T47D (cell line): ENCODE measurements around the gene ZNF841.
"Not testable (repeated sequence)": the region's sequence is repeated elsewhere in the genome, so short reads cannot be mapped to it uniquely, and the experiment has no call there.

ENCODE experiments used
- DNase-seq, 2 experiments: peaks; one replicate each; pipeline versions ENCODE4 v3.0.0 to v3.0.0-alpha.2; 2011 to 2012; ENCODE audit warnings: low read depth in 1 of 2, low spot score in 1 of 2
- JUND ChIP-seq: IDR thresholded peaks from 2 replicates; pipeline ENCODE4 v1.6.1; 2012; ENCODE audit warnings: low read depth
- in situ Hi-C: cut with HindIII; loops from 2 replicates; pipeline ENCODE4 v1.10.0; 2016; ENCODE audit warnings: low sequenced_read_pairs, low pct_unique_long_range_greater_than_20kb

The ZNF841 gene

DNA sequence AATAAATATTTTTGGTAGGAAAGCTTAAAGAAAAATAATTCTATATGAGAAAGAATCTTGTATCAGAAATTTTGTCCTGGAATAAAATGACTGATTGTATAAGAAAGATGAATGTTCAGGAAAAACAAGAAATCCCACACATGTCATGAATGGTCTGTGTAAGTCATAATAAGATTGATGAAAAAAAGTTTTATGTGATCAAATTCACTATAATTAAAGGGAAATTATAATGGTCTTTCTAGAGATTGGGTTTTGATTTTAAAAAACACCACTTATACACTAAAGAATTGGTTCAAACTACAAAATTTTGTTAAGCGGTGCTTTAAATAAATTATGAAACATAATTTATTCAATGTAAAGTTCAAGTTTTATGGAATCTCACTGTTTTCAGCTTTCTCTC lies 7.2 kb upstream of the ZNF841 start:
- no peak for TF ChIP-seq JUND

DNA sequence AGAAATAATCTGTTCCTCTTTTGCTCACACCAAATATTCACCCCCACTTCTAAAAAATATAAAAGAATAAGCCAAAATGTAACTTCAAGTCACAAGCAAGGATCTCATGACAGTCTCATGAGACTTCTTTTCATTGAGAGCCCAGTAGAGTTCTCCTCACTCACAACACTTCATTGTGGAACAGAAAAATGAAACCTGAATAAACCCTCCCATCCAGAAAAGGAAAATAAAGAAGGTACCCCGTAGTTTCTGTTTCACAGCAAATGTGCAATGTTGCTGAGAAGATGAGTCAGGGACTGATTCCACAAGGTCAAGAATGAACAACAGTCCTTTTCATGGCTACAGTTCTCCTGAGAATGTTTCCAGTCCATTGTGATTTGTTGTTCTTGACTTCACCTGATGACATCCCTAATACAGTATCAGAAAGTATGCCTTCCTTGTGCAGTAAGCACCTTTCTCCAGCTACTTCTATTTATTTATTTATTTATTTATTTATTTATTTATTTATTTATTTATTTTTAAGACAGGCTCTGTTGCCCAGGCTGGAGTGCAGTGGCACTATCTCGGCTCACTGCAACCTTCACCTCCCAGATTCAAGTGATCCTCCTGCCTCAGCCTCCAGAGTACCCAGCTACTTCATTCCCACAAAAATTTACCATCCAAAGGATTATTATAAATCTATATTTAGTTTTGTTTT lies 6.4 kb upstream of the ZNF841 start:
- no peak for DNase-seq
- TF ChIP-seq JUND, result no peak
- in situ Hi-C loops, result no loop called here

More for the DNA sequence above, 7.2 kb upstream of the ZNF841 start:
- DNase-seq, result no peak
- in situ Hi-C loops, result no loop called here

DNA sequence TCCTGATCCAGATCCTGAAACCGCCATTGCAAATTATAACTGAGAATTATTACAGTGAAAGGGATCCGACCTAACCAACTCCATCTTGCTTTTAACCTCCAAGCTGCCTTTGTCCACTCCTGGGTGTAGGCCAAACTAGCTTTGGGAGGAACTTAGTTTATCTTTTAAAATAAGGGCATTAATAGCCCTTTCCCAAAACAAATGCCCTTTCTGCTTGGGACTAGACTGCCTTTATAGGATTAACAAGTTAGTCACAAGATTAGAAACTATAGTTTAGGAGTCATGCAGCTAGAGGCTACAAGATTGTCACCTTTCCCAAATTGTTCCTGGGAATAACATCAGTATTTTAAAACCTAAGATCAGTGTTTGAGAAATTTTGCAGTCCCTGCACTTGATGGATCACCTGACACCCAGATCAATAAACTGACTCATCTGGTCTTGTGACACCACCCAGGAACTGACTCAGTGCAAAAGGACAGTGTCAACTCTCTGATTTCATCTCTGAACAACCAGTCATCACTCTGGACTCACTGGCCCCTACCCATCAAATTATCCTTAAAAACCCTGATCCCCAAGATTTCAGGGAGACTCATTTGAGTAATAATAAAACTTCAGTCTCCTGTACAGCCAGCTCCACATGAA lies 4.1 kb upstream of the ZNF841 start:
- DNase-seq, result peak in 1 of 2 experiments; percentile 14
- in situ Hi-C loops, result no loop called here
- TF ChIP-seq JUND, result no peak

DNA sequence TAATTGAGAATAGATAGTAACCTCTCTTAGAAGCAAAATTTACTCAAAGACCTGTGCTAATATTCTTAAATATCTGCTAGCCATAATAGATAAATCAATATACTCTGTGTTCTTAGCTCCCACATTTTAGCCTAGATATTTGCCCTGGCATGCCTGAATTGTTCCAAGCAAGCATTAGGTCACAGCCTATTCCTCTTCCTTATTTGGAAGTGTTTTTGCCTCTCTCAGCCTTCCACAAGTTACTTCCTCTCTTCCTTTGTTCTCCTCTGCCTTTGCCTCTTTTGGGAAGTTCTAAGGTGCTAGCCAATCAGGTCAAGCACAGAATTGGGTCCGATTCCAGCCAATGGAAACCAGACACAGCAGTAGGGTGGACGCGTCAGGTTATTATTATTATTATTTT lies 851 bp upstream of the ZNF841 start:
- in situ Hi-C loops, DNase-seq: not testable (repeated sequence)

DNA sequence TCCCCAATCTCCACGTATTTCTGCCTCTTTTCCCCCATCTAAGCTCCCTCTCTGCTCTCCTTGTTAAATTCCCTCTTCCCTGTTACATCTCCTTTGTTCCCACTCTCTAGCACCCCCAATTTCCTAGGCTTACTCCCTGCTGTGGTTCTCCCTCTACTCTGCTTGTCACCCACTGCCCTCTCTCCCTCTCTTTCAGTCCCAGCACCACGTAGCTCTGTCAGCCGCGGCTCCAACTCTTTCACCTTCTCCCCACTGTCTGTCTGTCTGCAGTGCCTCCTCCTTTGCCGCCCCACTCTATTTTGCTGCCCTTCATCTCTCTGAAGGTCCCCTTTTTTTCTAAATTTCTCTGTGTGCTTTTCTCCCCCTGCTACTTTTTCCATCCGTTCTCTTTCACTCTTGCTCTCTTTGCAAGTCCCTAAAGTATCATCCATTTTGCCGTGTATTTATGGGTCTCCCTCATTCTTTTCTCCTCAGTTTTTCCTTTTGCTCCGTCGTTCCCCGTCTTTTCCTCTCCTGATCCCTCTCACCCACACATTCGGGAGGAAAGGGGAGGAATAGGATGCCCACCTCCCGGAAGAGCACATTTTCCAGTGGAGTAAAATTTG lies 937 bp downstream of the ZNF841 start:
- in situ Hi-C loops, result no loop called here
- TF ChIP-seq JUND, result no peak
- DNase-seq, result no peak

DNA sequence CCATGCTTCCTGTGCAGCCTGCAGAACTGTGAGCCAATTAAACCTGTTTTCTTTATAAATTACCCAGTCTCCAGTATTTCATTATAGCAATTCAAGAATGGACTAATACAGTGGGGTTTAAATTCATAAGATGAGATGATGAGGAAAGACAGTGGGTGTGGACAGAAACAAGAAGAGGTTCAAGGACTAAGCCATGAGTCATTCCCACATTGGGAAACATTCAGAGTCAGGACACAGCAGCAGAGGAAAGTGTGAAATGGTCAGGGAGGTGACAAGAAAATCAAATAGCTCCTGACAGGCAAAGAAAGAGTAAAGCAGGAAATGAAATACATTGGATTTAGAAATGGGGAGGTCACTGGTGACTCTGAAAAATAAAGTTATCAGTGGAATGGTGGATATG lies 9.1 kb downstream of the ZNF841 start:
- in situ Hi-C loops, result no loop called here
- TF ChIP-seq JUND, result no peak
- DNase-seq, result no peak

DNA sequence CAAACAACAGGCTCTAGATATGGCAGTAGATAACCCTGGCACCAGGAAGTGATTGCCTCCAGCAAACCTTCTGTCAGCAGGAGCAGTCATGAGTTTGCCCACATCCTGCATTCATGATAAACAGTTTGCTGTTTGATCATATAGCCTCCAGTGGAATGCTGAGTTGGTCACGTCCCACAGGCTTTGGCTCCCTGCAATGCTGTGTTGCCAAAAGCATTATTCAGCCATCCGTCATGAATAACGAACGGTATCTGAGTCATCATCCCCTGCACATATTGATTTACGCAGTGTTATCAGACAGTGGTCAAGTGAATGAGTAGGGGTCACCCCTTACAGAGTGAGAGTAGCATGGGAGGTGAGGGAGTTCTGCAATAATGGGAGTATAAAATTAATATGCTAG lies 25.1 kb downstream of the ZNF841 start:
- no peak for TF ChIP-seq JUND
- no peak for DNase-seq
- in situ Hi-C loops, result no loop called here

DNA sequence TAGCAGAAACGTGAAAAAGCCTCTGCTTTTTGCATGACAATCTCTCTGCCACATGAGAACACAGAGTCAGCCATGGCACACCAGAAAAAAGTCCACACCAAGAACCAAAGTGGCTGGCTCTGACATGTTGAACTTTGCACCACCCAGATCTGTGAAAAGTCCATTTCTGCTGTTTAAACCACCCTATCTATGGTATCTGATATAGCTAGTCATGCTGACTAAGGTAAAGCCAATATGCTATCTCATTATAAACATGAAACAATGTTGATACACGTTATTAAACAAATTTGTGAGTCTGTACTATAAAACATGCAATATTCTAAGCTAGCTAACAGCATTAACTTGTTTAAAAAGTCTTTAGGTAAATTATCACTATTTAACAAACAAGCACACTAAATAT lies 25.9 kb downstream of the ZNF841 start:
- in situ Hi-C loops, result no loop called here
- TF ChIP-seq JUND, result no peak
- DNase-seq, result no peak

DNA sequence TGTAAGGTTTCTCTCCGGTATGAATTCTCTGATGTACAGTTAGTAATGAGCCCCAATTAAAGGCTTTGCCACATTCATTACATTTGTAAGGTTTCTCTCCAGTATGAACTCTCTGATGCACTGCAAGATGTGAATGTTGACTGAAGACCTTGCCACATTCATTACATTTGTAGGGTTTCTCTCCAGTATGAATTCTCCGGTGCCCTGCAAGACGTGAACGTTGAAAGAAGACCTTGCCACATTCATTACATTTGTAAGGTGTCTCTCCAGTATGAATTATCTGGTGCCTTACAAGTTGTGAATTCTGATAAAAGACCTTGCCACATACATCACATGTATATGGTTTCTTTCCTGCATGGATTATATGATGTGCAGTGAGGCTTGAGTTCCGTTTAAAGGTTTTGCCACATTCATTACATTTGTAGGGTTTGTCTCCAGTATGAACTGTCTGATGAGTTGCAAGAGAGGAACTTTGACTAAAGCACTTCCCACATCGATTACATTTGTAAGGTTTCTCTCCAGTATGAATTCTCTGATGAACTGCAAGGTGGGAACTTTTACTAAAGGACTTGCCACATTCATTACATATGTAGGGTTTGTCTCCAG lies 29.2 kb downstream of the ZNF841 start:
- no peak for DNase-seq
- no peak for TF ChIP-seq JUND
- in situ Hi-C loops, result no loop called here

DNA sequence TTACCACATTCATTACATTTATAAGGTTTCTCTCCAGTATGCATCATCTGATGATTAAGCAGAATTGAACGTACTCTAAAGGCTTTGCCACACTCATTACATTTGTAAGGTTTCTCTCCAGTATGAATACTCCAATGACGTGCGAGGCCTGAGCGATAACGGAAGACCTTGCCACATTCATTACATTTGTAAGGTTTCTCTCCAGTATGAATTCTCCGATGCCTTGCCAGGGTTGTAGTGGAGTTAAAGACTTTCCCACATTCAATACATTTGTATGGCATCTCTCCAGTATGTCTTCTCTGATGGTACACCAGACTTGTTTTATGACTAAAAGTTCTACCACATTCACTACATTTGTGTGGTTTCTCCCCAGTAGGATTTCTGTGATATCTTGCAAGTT lies 30.2 kb downstream of the ZNF841 start:
- no peak for DNase-seq
- TF ChIP-seq JUND, result no peak
- in situ Hi-C loops, result no loop called here

DNA sequence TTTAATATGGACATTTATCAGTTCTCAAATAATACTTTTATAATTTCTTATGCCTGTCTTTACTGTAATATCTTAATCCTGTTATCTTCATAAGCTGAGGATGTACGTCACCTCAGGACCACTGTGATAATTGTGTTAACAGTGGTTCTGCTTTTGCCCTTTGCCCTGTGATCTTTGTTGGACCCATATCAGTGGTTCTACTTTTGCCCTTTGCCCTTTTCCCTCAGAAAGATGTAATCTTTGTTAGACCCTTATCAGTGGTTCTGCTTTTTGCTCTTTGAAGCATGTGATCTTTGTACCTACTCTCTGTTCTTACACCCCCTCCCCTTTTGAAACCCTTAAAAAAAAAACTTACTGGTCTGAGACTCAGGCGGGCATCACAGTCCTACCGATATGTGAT lies 39.1 kb downstream of the ZNF841 start:
- DNase-seq, in situ Hi-C loops: not testable (repeated sequence)

DNA sequence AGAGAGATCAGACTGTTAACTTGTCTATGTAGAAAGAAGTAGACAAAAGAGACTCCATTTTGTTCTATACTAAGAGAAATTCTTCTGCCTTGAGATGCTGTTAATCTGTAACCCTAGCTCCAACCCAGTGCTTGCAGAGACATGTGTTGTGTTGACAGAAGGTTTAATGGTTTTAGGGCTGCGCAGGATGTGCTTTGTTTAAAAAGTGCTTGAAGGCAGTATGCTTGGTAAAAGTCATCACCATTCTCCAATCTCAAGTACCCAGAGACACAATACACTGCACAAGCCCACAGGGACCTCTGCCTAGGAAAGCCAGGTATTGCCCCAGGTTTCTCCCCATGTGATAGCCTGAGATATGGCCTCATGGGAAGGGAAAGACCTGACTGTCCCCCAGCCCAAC lies 43.8 kb downstream of the ZNF841 start:
- DNase-seq, in situ Hi-C loops: not testable (repeated sequence)

DNA sequence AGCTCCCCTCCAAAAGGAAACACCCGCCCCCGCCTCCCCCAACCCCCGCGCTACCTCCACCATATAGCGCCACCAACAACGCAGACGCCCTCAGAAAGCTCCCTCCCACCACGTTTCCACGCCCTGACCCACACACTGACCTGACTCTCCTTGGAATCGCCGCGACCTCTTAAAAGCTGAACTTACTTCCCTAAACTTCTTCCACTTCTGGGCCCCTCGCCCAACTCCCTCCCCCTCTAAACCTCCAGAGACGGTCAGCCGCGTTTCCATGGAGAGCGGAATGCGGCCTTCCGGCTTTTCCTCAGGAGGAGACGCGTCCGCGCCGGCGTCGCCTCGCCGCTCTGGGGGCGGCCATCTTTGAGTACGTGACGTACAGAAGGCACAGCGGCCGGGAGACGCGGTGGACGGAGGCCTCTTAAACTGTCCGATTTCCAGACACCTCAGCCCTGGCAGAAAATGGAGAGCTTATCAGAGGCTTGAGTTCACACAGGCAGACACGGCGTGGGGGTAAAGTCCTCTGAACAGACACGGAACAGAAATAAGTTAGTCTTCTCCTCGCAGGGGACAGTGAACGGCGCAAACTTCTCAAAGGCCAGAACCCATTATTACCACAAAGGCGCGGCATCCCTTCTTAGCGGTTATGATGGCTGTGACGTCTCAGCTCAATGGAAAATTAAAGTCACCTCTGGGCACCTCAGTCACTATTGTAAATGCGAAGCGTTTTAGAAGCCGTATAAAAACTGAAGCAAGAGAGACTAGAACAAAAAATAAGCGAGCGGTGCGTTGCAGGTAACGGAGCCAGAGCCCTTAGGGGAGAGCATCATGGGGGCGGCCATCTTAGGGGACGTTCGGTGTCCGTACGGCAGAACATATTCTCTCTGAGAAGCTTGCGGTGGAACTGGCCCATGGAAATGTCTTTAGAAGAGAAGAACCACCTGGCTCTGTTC lies 46.7 kb downstream of the ZNF841 start, which contains the start of gene ZNF432:
TSS of gene ZNF432 (minus strand) at position 284 of the 947 bp plus-strand sequence. CDS start 1,970 bp downstream, outside the sequence.
- no peak for TF ChIP-seq JUND
- in situ Hi-C loops, result no loop called here
- peak; percentile 57 to 93 for DNase-seq
